ENCODE data around the gene KAZN. TPM values are rescaled to one million over a fixed set of nuclear protein-coding genes. Genes with fewer than 3 reads are reported as not detected.

The KAZN gene
- total and polyA plus RNA-seq, 2 experiments from 2014 or later = 7.9 to 15.6 TPM

DNA sequence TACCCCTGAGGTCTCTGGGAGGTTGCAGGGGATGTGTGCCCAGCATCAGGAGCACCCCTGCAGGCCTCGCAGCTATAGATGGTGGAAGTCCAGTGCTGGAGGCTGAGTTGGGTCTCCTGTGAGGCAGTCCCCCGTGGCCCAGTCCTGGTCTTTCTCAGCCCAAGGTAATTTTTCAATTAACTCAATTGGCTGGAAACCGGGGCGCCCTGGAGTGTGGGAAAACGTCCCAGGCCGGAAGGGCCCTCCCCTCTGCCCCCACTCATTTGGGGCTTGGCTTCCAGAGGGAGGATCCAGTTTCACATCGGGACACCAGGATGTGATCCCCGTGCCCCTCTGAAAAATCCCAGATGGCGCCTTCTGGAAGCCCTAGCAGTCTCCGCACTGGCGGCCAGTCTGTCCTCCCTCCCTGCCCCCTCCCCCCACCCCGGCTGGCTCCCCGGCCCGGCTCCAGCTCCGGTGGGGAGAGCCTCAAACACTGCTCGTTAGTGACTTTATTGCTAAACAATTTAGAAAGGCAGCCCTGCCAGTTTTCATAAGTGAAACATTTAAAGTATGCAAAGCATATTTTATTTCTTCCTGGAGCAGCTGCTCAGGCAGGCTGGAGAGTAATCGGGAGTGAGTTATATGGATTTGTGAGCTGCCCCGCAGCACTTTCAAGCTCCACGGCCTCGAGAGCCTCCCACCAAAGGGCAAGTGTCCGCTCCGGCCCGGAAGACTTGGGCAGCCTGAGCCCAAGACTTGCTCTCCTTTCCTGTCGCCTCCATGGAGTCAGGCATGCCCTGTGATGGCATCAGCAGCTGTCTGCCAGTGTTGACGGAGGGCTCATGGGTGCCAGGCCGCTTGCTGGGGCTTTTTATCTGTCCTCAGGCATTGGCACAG lies 346.9 kb downstream of the KAZN start:
- peaks cover 25% of the 10 kb centered on the region for H3K79me2 ChIP-seq
- peak; percentile 75 for DNase-seq (ENCODE audit: low spot score)
- 43% methylated on average over 23 of the region's 26 CpGs for WGBS (ENCODE audit: low lambda C conversion rate, missing lambda C conversion rate)
- peaks cover 49% of the 10 kb centered on the region for H3K4me1 ChIP-seq (ENCODE audit: insufficient read depth)
- H3K27ac ChIP-seq = peak overlapping the region; percentile 92
- H3K4me2 ChIP-seq = peak overlapping the region; percentile 68
- no peaks in the 10 kb centered on the region for H3K27me3 ChIP-seq
- no peaks in the 10 kb centered on the region for H3K9me2 ChIP-seq (replicated peaks; ENCODE audit: insufficient read depth)
- no peaks in the 10 kb centered on the region for H3K9me3 ChIP-seq (ENCODE audit: low read depth)
- TF ChIP-seq CTCF (IDR thresholded peaks at IDR 0.05; ENCODE audit: poor library complexity) = no peak
- H3K4me3 ChIP-seq = no peak overlapping the region
- no peak overlapping the region for H2AFZ ChIP-seq
- peaks cover 4% of the 10 kb centered on the region for H4K20me1 ChIP-seq (ENCODE audit: insufficient read depth, poor library complexity, severe bottlenecking)
- no peaks in the 10 kb centered on the region for H3K36me3 ChIP-seq (replicated peaks; ENCODE audit: insufficient read depth, low read depth)

- H4K20me1 ChIP-seq (ENCODE audit: insufficient read depth, poor library complexity, severe bottlenecking) = peaks cover 4% of the 10 kb centered on the region
- H2AFZ ChIP-seq = no peak overlapping the region
- peaks cover 52% of the 10 kb centered on the region for H3K4me1 ChIP-seq (ENCODE audit: insufficient read depth)
- H3K9me2 ChIP-seq (replicated peaks; ENCODE audit: insufficient read depth) = no peaks in the 10 kb centered on the region
- H3K4me3 ChIP-seq = no peak overlapping the region
- no peaks in the 10 kb centered on the region for H3K36me3 ChIP-seq (replicated peaks; ENCODE audit: insufficient read depth, low read depth)
- H3K4me2 ChIP-seq = peak overlapping the region; percentile 68
- no peaks in the 10 kb centered on the region for H3K27me3 ChIP-seq
- no peak for TF ChIP-seq EZH2phosphoT487 (IDR thresholded peaks at IDR 0.05; ENCODE audit: low read depth, severe bottlenecking, unreplicated experiment)
- no peaks in the 10 kb centered on the region for H3K9me3 ChIP-seq (ENCODE audit: low read depth)
- 72% methylated on average over 4 of the region's 4 CpGs for WGBS (ENCODE audit: low lambda C conversion rate, missing lambda C conversion rate)
- H3K27ac ChIP-seq = peak overlapping the region; percentile 92
- no peak for DNase-seq (ENCODE audit: low spot score)
- peaks cover 28% of the 10 kb centered on the region for H3K79me2 ChIP-seq
Measured at GRCh38 chr1:14946011-14946359, 347.5 kb downstream of the KAZN start.

GRCh38 chr1:14946684-14947238 lies 348.3 kb downstream of the KAZN start:
- Histone ChIP-seq H3K4me3 (no peak overlapping the region), H3K27me3 (no peaks in the 10 kb centered on the region), H3K4me1 (ENCODE audit: insufficient read depth) (peaks cover 52% of the 10 kb centered on the region), H3K27ac (peak overlapping the region; percentile 92), H3K4me2 (peak overlapping the region; percentile 68), H3K79me2 (peaks cover 22% of the 10 kb centered on the region), H3K9me3 (ENCODE audit: low read depth) (no peaks in the 10 kb centered on the region), H3K36me3 (replicated peaks; ENCODE audit: insufficient read depth, low read depth) (no peaks in the 10 kb centered on the region), H4K20me1 (ENCODE audit: insufficient read depth, poor library complexity, severe bottlenecking) (peaks cover 4% of the 10 kb centered on the region), H3K9me2 (replicated peaks; ENCODE audit: insufficient read depth) (no peaks in the 10 kb centered on the region), H2AFZ (no peak overlapping the region)
- TF ChIP-seq EZH2phosphoT487 (IDR thresholded peaks at IDR 0.05; ENCODE audit: low read depth, severe bottlenecking, unreplicated experiment) = no peak
- peak; percentile 54 for DNase-seq (ENCODE audit: low spot score)
- WGBS (ENCODE audit: low lambda C conversion rate, missing lambda C conversion rate) = 43% methylated on average over 14 of the region's 14 CpGs

- no peak for DNase-seq (ENCODE audit: low spot score)
- TF ChIP-seq EZH2phosphoT487 (IDR thresholded peaks at IDR 0.05; ENCODE audit: low read depth, severe bottlenecking, unreplicated experiment) (no peak), CTCF (IDR thresholded peaks at IDR 0.05; ENCODE audit: poor library complexity) (no peak), EZH2 (IDR thresholded peaks at IDR 0.05; ENCODE audit: borderline replicate concordance) (no peak)
- Histone ChIP-seq H3K4me2 (peak overlapping the region; percentile 68), H3K9me2 (replicated peaks; ENCODE audit: insufficient read depth) (no peaks in the 10 kb centered on the region), H4K20me1 (ENCODE audit: insufficient read depth, poor library complexity, severe bottlenecking) (peaks cover 3% of the 10 kb centered on the region), H3K4me1 (ENCODE audit: insufficient read depth) (peaks cover 50% of the 10 kb centered on the region), H3K36me3 (replicated peaks; ENCODE audit: insufficient read depth, low read depth) (no peaks in the 10 kb centered on the region), H2AFZ (no peak overlapping the region), H3K27ac (peak overlapping the region; percentile 92), H3K27me3 (no peaks in the 10 kb centered on the region), H3K79me2 (peaks cover 18% of the 10 kb centered on the region), H3K4me3 (no peak overlapping the region), H3K9me3 (ENCODE audit: low read depth) (no peaks in the 10 kb centered on the region)
- 98% methylated on average over 3 of the region's 3 CpGs for WGBS (ENCODE audit: low lambda C conversion rate, missing lambda C conversion rate)
Measured at GRCh38 chr1:14947421-14947820, 348.9 kb downstream of the KAZN start.
